Measurements from ENCODE around the gene MAGI1.
"Not testable (repeated sequence)": the region's sequence is repeated elsewhere in the genome, so short reads cannot be mapped to it uniquely, and the experiment has no call there.

MAGI1 gene

GRCh38 chr3:65577843-65578430 is 460.8 kb downstream of the MAGI1 start:
- DNase-seq: no peak

GRCh38 chr3:65576966-65577365 is 461.8 kb downstream of the MAGI1 start:
- DNase-seq: no peak

GRCh38 chr3:65576228-65576627 is 462.5 kb downstream of the MAGI1 start:
- DNase-seq: no peak

GRCh38 chr3:65575376-65575840 is 463.3 kb downstream of the MAGI1 start:
- DNase-seq: no peak

- no peak for DNase-seq
These were observed 465.1 kb downstream of the MAGI1 start for GRCh38 chr3:65573548-65574116.

- no peak for DNase-seq
These were observed 466.4 kb downstream of the MAGI1 start for GRCh38 chr3:65572175-65572777.

GRCh38 chr3:65569845-65570405 is 468.8 kb downstream of the MAGI1 start:
- DNase-seq: no peak

GRCh38 chr3:65569129-65569528 is 469.6 kb downstream of the MAGI1 start:
- no peak for DNase-seq

GRCh38 chr3:65568497-65568896 is 470.2 kb downstream of the MAGI1 start:
- DNase-seq: no peak

GRCh38 chr3:65565744-65566143 is 473.0 kb downstream of the MAGI1 start:
- DNase-seq: not testable (repeated sequence)

- no peak for DNase-seq
These were observed 474.2 kb downstream of the MAGI1 start for GRCh38 chr3:65564483-65564882.

GRCh38 chr3:65563861-65564260 is 474.9 kb downstream of the MAGI1 start:
- DNase-seq: no peak

GRCh38 chr3:65562447-65562846 is 476.3 kb downstream of the MAGI1 start:
- no peak for DNase-seq

- DNase-seq: no peak
These were observed 477.1 kb downstream of the MAGI1 start for GRCh38 chr3:65561617-65562016.

- DNase-seq: no peak
These were observed 477.8 kb downstream of the MAGI1 start for GRCh38 chr3:65560901-65561300.

- DNase-seq: no peak
These were observed 478.6 kb downstream of the MAGI1 start for GRCh38 chr3:65560133-65560532.

GRCh38 chr3:65559643-65560042 is 479.1 kb downstream of the MAGI1 start:
- no peak for DNase-seq

- DNase-seq: no peak
These were observed 479.9 kb downstream of the MAGI1 start for GRCh38 chr3:65558826-65559225.

- no peak for DNase-seq
These were observed 480.7 kb downstream of the MAGI1 start for GRCh38 chr3:65557899-65558564.

GRCh38 chr3:65556934-65557577 is 481.7 kb downstream of the MAGI1 start:
- DNase-seq: no peak

GRCh38 chr3:65552434-65552833 is 486.3 kb downstream of the MAGI1 start:
- no peak for DNase-seq

GRCh38 chr3:65551945-65552344 is 486.8 kb downstream of the MAGI1 start:
- DNase-seq: no peak

- no peak for DNase-seq
These were observed 488.6 kb downstream of the MAGI1 start for GRCh38 chr3:65550137-65550536.

Measured in stimulated activated CD4-positive, alpha-beta T cell treated with anti-CD3 and anti-CD28 coated beads, Interleukin-12 subunit alpha, Interleukin-12 subunit beta, amount 100 ng/mL, for 4 hours (primary cell).